HCEC 1CT (cell line): ENCODE results near the gene GEMIN2.
"Not testable (repeated sequence)": the region's sequence is repeated elsewhere in the genome, so short reads cannot be mapped to it uniquely, and the experiment has no call there.

Source experiments
- DNase-seq: peaks from one replicate; pipeline ENCODE4 v3.0.0-alpha.2; 2017

Gene GEMIN2

DNA sequence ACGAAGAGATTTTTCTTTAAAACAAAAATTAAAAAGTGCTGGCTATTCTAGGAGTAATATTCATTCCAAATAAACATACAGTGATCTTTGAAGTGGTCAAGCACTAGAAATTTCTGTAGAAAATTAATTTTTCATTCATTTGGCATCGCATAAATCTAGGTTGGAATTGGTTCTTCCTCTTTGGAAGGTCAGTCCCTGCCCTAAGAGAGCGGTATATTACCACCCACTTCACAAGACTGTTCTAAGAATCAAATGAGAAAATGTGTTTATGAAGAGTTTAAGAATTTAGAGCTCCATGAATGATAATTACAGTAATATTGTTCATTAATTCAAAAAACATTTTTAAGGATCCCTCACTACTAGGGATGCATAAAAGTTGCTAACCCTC, 444 bp upstream of the GEMIN2 start:
- no peak for DNase-seq

DNA sequence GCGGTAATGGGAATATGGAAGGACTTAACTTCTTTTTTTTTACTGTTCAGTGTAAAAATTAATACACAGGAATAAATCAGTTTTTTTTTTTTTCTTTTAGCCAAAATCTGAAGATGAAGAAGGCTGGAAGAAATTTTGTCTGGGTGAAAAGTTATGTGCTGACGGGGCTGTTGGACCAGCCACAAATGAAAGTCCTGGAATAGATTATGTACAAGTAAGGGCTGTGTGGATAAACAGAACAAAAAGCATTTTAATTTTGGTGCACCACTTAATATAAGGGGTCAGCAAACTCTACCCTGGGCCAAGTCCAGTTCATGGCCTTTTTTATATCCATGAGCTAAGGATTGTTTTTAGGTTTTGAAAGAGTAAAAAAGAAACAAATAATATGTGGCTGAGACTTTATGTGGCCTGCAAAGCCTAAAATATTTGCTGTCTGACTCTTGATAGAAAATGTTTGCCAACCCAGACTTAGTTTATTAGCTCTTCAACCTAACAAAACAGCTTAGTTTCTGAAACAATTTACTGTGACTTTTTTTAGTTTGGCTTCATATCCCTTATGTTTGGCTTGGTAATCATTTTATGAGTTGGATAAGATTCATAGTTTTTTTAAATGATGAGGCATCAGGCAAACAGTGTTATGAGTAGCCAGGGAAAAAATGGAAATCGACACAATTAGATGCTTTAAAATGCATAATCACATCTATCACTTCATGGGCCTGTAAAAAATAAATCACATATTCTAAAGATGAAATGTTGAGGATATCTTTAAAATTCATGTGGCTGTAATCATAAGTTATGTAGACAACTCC, 8.4 kb downstream of the GEMIN2 start:
- DNase-seq, result no peak

DNA sequence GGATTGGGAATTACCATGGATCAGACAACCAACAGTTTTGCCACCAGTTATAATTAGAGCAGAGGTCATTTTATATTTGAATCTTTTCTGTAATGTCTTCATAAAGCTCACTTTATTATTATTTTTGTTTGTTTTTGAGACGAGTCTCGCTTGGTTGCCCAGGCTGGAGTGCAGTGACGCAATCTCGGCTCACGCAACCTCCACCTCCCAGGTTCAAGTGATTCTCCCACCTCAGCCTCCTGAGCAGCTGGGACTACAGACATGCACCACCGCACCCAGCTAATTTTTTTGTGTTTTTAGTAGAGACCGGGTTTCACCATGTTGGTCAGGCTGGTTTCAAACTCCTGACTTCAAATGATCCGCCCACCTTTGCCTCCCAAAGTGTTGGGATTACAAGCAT, 23.7 kb downstream of the GEMIN2 start:
- not testable (repeated sequence) for DNase-seq

DNA sequence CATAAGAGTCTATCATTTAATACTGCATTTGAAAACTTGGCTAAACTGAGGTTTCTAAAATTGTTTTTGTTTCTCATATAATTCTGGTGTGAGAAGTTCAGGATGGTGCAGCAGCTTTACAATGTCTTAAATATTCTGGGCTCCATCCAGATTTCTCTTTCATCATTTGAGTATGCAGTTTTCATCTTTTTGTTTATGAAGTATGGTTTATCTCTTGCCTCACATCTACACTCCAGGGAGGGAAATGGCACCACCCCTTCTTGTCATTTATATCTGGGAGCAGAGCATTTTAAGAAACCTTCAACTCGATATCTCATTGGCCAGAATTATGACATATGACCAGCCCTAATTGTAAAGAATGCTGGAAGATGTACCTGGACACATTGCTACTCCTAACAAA, 24.3 kb downstream of the GEMIN2 start:
- DNase-seq, result peak; percentile 24

DNA sequence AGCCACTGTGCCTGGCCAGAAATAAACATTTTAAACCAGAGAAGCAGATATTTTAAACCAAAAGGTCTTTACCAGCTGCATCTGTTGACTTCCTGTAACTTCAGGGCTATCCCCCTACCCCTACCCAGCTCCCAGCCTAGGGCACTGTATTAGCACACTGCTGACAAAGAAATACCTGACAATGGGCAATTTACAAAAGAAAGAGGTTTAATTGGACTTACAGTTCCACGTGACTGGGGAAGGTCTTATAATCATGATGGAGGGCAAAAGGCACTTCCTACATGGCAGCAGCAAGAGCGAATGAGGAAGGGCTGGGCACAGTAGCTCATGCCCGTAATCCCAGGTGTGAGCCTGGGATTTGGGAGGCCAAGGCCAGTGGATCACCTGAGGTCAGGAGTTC, 26.0 kb downstream of the GEMIN2 start:
- no peak for DNase-seq

DNA sequence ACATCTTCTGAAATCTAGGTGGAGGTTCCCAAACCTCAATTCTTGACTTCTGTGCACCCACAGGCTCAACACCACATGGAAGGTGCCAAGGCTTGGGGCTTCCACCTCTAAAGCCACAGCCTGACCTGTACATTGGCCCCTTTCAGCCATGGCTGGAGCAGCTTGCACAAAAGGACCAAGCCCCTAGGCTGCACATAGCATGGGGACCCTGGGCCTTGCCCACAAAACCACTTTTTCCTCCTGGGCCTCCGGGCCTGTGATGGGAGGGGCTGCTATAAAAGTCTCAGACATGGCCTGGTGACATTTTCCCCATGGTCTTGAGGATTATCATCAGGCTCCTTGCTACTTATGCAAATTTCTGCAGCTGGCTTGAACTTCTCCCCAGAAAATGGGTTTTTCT, 27.5 kb downstream of the GEMIN2 start:
- not testable (repeated sequence) for DNase-seq

DNA sequence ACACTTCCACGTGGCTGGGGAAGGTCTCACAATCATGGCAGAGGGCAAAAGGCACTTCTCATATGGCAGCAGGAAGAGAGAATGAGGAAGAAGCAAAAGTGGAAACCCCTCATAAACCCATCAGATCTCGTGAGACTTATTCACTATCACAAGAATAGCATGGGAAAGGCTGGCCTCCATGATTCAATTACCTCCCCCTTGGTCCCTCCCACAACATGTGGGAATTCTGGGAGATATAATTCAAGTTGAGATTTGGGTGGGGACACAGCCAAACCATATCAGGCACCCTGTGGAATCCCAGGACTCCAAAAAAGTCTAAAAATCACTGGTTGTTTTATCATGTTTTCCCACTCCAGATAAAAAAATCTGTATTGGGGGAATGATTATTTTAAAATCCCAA, 29.1 kb downstream of the GEMIN2 start:
- DNase-seq, result not testable (repeated sequence)

DNA sequence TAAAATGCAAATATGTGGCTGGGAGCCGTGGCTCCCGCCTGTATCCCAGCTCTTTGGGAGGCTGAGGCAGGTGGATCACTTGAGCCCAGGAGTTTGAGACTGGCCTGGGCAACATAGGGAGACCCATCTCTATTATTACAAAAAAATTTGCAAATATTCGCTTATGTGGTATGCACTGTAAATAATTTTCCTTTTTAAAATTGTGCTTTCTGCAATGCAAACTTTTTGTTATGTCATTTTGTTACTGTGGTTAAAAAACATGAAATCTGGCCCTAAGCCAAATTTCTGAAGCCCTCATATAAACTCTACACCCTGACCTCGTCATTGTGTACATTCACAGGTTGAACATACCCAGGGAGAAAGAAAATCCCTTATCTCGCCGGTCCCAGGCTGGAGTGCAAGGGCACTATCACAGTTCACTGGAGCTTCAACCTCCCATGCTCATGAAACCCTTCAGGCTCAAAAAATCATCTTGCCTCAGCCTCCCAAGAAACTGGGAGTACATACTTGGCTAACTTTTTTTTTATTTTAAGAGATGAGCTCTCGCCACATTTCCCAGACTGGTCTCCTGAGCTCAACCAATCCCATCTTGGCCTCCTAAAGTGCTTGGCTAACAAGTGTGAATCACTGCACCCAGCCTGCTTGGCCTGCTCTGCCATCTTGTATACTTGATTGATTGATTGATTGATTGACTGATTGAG, 31.3 kb downstream of the GEMIN2 start:
- DNase-seq, result no peak

DNA sequence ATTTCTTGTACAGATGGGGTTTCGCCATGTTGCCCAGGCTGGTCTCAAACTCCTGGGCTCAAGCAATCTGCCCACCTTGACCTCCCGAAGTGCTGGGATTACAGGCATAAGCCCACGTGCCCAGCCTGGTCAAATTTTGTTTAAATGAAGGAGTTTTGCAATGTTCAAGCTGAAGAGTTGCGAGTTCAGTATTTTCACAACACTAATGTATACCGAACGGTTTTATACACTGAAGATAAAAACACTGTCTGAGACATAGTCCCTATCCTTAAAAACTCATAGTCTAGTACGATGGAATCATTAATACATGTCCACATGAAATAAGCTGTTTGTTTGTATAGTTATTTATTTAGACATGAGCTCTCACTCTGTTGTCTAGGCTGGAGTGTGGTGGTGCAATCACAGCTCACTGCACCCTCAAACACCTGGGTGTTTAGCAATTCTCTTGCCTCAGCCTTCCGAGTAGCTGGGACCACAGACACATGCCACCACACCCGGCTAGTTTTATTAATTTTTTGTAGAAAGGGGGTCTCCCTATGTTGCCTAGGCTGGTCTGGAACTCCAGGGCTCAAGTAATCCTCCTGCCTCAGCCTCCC, 40.6 kb downstream of the GEMIN2 start:
- DNase-seq, result no peak

DNA sequence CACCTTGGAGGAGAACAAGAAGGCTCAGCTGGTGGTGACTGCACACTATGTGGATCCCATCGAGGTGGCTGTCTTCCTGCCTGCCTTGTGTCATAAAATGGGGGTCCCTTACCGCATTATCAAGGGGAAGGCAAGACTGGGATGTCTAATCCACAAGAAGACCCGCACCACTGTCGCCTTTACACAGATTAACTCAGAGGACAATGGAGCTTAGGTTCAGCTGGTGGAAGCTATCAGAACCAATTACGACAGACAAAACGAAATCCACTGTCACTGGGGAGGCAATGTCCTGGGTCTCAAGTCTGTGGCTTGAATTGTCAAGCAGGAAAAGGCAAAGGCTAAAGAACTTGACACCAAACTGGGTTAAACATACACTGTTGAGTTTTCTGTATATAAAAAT, 43.4 kb downstream of the GEMIN2 start:
- no peak for DNase-seq

DNA sequence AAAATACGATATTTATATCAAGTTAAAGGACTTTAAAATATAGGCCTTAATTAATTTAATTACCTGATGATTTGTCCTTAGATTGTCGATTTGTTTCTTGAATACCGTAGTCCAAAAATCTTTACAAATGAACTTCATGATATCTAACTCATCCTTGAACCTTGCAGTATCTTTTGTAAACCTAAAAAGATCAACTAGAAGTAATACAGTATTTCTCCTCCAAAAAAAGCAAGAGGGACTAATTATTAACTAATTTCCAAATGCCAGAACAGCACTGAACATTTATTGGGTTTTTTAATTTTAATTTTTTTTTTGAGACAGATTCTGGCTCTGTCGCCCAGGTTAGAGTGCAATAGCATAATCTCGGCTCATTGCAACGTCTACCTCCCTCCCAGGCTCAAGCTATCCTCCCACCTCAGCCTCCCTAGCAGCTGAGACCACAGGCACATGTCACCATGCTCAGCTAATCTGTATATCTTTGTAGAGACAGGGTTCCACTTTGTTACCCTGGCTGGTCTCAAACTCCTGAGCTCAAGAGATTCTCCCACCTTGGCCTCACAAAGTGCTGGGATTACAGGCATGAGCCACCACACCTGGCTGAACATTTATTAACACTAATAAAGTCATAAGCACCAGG, 44.2 kb downstream of the GEMIN2 start:
- no peak for DNase-seq

DNA sequence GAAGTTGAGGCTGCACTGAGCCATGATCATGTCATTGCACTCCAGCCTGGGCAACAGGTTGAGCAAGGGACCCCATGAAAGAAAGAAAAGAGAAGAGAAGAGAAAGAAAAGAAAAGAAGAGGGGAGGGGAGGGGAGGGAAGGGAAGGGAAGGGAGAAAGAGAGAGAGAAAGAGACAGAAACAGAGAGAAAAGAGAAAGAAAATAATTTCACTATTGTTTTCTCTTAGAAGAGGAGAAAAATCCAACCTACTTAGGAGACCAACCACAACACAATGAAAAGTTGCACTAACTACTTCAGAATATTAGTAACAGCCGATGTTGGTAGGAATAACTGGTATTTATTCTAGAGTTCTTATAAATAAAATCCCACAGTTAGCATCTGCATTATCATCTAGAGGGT, 46.4 kb downstream of the GEMIN2 start:
- DNase-seq, result no peak

DNA sequence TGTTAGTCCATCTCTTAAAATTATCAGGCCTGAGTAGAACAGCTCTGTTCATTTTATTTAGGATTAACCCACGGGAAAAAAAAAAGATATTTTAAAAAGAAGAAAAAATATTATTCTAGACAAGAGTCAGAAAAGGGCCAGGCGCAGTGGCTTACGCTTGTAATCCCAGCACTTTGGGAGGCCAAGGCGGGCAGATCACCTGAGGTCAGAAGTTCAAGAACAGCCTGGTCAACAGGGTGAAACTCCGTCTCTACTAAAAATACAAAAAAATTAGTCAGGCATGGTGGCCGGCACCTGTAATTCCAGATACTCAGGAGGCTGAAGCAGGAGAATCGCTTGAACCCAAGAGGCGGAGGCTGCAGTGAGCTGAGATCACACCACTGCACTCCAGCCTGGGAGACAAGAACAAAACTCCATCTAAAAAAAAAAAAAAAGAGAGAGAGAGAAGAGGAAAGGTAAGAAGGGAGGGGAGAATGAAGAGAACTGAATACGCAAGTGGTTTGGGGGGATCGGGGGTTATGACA, 53.7 kb downstream of the GEMIN2 start:
- DNase-seq, result not testable (repeated sequence)

DNA sequence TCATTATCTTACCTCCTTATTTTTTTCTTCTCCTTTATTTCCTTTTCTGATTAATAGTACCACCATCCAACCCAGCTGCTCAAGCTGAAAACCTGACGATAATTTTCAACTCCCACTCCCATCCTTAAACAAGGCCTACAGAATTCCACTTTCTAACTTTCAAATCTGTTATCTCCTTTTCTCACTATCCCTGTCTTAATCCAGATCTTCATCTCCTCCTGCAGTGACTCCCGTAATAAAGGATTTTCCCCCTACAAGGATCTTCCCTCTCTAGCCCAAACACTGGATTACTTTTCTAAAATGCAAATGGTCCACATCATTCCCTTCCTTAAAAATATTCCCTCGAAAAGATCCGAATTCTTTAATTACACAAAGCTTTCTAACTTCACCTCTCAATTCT, 54.5 kb downstream of the GEMIN2 start:
- no peak for DNase-seq

DNA sequence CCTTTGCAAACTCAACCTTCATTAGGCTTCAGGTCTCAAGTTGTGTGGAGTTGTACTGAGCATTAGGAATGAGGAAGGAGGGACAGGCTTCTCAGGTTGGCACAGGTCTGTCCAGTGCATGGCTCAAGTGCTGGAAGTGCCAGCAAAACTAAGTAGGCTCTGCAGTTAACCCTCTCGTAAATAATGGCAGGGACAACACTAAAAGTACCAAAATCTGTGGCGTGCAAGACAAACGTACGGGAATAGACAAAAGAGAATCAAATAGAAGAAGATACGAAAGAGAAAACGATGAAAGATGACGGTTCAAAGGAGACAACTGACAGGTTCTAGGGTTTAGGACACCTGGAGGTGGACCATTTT, 55.4 kb downstream of the GEMIN2 start:
- DNase-seq, result no peak

DNA sequence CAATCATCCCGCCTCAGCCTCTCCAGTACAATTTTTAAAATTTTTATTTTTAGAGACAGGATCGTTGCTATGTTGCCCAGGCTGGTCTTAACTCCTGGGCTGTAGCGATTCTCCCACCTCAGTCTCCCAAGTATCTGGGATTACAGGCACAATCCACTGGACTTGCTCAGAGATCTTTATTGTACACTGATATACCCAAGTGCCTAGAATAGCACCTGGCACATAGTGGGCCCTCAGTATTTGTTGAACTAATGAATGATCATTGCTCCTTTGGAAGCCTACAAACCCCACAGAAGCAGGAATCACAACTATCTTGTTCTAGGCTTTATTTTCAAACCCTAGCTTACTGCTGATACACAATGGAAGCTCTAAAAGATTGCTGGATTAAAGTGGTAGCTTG, 59.1 kb downstream of the GEMIN2 start:
- DNase-seq, result no peak

DNA sequence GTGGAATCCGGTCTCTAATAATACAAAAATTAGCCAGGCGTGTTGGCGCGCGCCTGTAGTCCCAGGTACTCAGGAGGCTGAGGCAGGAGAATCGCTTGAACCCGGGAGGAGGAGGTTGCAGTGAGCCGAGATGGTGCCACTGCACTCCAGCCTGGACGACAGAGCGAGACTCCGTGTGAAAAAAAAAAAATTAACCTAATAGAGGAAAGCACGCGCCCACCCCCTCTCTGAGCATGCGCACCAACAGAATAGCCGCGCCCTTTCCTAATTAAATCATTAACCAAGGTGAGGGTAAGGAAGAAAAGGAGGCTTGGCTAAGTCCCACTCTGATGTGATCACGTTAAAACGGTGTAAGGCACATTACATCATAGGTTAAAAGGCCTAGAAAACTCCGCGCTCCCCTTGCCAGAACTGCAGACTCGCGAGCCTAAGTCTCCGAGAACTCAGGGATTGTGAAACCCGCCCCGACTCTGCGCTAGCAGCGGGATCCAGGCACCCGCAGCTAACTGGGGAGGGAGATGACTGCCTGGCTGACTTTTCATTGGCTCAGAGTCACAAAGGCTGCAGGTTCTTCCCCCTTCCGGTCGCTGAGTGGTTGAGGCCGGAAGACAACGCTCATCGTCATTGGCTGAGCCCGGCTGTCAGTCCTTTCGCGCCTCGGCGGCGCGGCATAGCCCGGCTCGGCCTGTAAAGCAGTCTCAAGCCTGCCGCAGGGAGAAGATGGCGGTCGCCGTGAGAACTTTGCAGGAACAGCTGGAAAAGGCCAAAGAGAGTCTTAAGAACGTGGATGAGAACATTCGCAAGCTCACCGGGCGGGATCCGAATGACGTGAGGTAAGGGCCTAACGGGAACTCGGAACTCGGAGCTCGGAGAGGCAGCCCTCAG, 60.7 kb downstream of the GEMIN2 start, which contains the start of gene PNN:
Gene PNN (plus strand): TSS at position 695 of the 885 bp plus-strand sequence. CDS start 26 bp downstream, at position 721.
- peak; percentile 100 for DNase-seq

DNA sequence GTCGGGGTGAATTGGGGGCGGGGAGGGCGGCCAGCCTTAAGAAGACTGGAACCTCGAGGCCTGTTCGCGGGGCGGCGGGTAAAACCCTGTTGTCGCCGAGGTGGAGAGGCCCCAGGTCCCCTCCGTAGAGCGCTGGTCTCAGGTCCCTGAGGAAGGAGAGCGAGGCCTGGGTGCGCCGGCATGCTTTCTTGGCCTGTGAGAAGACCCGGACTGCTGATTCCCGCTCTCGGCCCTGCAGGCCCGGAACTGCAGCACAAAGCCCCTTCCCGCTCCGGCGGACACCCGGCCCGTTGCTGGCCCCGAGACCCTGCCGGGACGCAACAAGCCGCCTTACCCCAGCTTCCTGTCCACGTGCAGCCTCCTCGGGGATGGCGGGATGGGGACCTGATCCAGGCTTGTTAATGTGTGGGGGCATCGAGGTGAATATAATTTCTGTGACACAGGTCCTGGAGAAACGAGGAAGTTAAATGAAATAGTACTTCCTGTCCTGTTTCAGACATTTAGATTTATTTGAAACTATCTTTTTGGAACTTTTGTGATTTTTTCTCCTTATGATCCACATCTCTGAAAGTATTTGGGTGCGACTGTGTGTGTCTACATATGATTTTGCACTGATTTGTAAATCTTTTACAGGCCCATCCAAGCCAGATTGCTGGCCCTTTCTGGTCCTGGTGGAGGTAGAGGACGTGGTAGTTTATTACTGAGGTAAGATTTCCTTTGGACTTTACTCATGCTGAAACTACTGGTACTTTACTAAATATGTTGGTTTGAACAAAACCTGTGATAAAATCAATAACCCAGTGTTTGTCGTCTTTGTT, 61.5 kb downstream of the GEMIN2 start:
- peak; percentile 17 for DNase-seq

DNA sequence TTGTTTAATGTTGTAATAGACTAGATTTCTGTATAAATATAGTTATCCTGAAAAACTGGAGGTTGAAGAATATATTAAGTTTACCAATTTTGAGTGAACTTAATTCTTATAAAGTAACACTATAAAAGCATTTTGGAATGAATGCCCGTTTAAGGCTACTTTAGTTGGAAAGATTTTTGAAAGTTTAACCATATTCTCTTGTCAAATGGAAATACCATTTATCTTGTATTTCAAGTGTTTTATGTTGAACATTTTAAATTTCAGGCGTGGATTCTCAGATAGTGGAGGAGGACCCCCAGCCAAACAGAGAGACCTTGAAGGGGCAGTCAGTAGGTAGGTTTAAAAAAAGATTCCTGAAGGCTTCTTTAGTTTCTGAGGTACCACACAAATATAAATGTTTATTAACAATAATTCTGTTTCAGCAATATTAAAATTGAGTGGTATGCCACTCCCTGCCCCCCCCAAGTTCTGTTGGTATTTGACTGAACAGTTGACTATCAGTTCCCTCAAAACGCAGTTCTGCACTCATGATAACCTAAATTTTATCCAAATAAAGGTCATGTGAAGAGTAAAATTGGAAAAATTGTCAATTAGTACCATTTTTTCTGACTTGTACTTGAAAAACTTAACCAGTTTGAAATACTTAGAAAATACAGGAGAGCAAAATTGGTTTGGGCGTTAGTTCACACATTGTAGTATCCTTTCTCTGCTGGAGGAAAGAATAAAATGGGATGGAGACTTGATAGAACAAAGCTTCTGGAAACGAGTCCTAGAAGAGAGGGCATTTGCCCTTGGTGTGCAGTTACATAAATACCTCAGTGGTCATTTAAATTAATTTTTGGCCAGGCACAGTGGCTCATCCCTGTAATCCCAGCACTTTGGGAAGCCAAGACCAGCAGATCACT, 62.4 kb downstream of the GEMIN2 start:
- no peak for DNase-seq

DNA sequence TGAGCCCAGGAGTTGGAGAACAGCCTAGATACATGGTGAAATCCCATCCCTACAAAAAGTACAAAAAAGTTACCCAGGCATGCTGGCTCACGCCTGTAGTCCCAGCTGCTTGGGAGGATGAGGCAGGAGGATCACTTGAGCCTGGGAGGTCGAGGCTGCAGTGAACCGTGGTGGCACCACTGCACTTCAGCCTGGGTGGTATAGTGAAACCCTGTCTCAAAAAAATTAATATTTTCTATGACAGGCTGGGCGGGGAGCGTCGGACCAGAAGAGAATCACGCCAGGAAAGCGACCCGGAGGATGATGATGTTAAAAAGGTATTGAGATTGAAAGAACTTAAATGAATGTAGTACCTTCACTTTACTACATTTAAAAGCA, 63.0 kb downstream of the GEMIN2 start:
- no peak for DNase-seq
